ENCODE measurements around the gene SELPLG.
"Not testable (repeated sequence)": the region's sequence is repeated elsewhere in the genome, so short reads cannot be mapped to it uniquely, and the experiment has no call there.

The SELPLG gene

DNA sequence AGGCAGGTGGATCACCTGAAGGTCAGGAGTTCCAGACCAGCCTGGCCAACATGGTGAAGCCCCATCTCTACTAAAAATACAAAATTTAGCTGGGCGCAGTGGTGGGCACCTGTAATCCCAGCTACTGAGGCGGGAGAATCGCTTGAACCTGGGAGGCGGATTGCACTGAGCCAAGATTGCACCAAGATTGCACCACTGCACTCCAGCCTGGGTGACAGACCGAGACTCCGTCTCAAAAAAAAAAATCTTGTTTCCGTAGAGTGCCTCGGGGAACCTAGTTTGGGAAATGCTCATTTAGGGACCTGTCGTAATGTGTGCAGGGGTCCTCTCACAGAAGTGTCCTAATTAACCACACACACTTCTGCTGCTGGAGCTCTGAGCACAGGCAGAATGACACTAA lies 43.2 kb downstream of the SELPLG start:
- DNase-seq (ENCODE audit: low spot score): not testable (repeated sequence)

- DNase-seq (ENCODE audit: low spot score): no peak
Measured at GRCh38 chr12:108589840-108590229, 43.9 kb downstream of the SELPLG start.

GRCh38 chr12:108589028-108589839 lies 44.5 kb downstream of the SELPLG start:
- no peak for DNase-seq (ENCODE audit: low spot score)

DNA sequence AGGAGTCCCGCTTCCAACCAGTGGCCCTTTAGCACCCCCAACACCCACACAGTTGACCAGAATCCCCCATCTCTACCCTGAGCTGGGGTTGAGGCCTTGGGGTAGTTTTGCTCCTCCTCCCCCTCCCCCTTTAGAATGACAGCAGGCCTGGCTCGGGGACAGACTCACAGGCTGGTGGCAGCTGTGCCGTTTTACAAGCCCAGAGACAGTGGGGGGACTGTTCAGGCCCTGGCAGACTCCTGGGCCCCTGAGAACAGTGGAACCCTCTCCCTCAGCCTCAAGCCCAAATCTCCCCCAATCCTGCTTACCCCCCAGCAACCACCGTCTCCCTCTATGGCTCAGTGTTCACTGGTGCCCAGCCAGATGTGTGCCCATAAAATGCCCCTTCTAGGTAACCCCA lies 45.9 kb downstream of the SELPLG start:
- DNase-seq (ENCODE audit: low spot score): peak; percentile 86

DNA sequence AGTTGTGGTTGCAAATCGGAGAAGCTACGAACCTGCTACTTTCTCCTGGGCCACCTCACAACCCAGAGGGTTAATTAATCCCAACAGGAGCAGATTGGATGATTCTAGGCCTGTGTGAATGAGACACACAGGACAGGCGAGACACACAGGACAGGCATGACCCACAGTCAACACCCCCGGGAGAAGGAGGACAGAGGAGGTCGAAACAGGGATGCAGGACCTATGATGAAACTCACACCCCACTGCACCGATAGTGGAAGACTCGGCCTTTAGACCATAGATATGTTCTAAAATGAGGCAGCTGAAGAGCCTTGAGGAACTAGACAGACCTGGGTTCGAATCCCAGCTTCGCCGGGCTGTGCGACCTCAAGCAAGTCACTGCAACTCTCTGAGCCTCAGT lies 47.4 kb downstream of the SELPLG start:
- DNase-seq (ENCODE audit: low spot score): no peak

GRCh38 chr12:108585864-108586263 lies 47.8 kb downstream of the SELPLG start:
- no peak for DNase-seq (ENCODE audit: low spot score)

GRCh38 chr12:108584456-108585065 lies 49.1 kb downstream of the SELPLG start:
- DNase-seq (ENCODE audit: low spot score): no peak

GRCh38 chr12:108583991-108584390 lies 49.7 kb downstream of the SELPLG start:
- DNase-seq (ENCODE audit: low spot score): no peak

- no peak for DNase-seq (ENCODE audit: low spot score)
Measured at GRCh38 chr12:108582978-108583770, 50.5 kb downstream of the SELPLG start.

GRCh38 chr12:108582509-108582908 lies 51.2 kb downstream of the SELPLG start:
- DNase-seq (ENCODE audit: low spot score): no peak

DNA sequence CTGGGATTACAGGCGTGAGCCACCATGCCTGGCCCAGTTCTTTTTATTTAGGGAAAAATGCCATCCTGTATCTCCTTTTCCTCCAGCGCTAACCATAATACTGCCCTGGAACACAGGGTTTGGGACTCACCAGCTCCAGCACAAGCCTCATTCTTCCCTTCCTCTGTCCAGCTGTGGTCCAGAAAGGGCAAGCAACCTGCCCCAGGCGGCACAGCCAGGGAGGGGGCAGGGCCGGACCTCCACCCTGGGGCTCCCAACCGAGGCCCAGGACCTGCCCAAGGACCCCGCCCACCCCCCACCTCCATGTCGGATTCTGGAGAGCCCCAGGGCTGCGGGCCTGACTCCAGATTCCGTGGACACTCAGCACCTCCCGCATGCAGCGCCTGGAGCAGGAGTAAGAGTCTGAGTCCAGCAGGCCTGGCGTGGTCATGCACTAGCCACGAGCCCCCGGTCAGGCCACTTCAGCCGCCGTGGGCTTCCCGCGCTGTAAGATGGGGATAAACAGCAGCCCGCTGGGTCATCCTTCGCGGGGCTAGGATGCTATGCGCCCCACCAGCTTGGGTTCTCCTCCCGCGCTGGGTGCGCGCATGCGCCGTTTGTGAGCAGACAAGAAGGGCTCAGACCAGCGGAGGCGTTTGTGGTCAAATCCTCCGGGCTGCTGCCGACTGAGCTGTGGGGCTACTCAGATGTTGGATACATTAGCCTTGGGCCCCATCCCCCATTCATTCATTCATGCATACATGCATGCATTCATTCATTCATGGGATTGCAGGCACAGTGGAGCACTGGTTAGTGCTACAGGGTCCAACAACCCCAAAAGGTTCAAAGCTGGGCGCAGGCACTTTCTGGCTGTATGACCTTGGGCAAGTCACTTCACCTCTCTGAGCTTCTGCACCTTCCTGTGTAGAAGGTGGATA lies 52.1 kb downstream of the SELPLG start:
- DNase-seq (ENCODE audit: low spot score): no peak

DNA sequence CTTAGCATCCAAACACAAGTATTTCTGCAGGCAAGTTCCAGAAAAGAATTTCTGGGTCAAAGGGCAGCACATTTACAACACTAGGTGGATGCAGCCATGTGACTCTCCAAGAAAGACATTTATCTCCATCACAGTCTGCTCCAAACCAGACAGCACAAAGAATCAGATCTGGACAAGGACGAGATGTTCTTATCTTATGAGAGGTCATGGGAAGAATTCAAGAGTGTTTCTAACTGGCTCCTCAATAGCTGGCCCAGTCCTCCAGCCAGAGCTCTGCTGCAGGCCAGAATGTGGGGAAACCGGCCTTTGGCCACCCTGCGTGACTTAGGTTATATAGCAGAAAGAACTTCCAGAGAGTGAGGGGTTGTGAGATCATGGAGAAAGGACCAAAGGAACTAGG lies 53.2 kb downstream of the SELPLG start:
- DNase-seq (ENCODE audit: low spot score): no peak

DNA sequence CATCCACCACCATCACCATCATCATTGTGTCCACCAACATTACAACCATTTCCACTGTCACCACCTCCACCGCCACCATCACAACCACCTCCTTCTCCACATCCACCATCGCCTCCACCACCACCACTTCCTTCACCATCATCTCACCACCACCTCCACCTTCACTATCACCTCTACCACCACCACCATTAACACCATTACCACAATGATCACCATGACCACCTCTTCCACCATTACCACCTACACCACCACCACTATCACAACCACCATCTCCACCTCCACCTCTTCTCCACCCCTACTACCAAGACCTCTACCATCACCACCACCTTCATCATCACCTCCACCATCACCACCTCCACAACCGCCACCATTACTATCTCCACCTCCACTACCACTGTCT lies 54.9 kb downstream of the SELPLG start:
- DNase-seq (ENCODE audit: low spot score): no peak

GRCh38 chr12:108578264-108578663 lies 55.4 kb downstream of the SELPLG start:
- no peak for DNase-seq (ENCODE audit: low spot score)

GRCh38 chr12:108577458-108577857 lies 56.2 kb downstream of the SELPLG start:
- DNase-seq (ENCODE audit: low spot score): no peak

DNA sequence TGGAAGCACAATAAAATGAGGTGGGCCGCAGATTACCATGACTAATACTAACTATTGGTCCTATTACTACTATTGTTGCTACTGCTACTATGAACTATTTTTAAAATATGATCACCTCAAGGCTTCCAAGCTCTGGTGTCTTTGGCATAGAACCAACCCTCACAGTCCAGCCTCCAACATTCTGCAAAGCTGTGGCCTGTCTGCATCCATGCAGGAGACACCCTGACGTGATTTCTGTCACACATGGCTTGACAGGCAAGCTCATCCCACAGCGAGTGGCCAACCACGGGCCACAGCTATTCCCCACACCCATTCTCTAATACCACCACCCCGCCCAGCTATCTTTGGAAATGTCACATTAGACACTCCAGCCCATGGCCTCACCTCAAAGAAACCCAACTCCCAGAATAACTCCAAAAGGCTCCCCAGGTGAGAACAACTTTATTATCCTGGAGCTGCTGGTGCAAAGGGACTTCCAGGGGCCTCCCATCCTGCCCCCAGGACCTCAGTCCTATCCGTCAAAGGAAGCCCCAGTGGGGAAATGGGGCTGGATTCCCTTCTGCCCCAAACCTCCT lies 56.9 kb downstream of the SELPLG start:
- DNase-seq (ENCODE audit: low spot score): no peak

DNA sequence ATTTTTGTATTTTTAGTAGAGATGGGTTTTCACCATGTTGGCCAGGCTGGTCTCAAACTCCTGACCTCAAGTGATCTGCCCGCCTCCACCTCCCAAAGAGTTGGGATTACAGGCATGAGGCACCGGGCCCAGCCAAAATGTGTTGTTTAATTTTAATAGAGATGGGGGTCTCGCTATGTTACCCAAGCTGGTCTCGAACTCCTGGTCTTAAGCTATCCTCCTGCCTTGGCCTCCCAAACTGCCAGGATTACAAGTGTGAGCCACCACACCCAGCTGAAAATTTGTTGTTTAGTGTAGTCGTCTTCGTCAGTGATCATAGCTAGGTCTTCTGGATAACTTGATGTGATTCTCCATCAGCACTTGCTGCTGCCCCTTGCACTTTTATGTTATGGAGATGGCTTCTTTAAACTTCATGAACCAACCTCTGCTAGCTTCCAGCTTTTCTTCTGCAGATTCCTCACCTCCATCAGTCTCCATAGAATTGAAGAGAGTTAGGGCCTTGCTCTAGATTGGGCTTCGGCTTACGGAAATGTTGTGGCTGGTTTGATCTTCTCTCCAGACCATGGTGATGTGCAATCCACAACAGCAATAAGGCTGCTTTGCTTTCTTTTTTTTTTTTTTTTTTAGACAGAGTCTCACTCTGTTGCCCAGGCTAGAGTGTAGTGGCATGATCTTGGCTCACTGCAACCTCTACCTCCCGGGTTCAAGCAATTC lies 58.3 kb downstream of the SELPLG start:
- no peak for DNase-seq (ENCODE audit: low spot score)

DNA sequence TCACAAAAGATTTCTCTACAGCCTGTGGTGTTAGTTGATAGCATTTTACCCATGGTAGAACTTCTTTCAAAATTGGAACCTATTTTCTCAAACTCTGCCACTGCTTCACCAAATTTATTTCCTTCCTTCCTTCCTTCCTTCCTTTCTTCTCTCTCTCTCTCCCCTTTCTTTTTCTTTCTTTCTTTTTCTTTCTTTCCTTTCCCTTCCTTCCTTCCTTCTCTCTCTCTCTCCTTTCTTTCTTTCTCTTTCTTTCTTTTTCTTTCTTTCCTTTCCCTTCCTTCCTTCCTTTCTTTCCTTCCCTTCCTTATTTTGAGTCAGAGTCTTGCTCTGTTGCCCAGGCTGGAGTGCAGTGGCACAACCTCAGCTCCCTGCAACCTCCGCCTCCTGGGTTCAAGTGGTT lies 59.4 kb downstream of the SELPLG start:
- not testable (repeated sequence) for DNase-seq (ENCODE audit: low spot score)

DNA sequence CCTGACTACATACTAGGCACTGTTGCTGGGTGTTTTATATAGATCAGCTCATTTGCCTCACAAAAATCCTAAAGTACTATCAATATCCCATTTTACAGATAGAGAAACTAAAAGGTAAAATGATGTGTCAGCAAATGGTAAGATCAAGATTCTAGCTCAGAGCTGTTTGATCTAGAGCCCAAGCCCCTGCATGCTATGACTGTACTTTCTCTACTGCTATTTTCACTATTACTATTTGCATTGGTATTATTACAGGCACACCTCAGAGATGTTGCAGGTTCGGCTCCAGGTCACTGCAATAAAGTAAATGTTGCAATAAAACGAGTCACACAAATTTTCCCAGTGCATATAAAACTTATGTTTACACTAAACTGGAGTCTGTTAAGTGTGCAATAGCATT lies 60.4 kb downstream of the SELPLG start:
- no peak for DNase-seq (ENCODE audit: low spot score)

DNA sequence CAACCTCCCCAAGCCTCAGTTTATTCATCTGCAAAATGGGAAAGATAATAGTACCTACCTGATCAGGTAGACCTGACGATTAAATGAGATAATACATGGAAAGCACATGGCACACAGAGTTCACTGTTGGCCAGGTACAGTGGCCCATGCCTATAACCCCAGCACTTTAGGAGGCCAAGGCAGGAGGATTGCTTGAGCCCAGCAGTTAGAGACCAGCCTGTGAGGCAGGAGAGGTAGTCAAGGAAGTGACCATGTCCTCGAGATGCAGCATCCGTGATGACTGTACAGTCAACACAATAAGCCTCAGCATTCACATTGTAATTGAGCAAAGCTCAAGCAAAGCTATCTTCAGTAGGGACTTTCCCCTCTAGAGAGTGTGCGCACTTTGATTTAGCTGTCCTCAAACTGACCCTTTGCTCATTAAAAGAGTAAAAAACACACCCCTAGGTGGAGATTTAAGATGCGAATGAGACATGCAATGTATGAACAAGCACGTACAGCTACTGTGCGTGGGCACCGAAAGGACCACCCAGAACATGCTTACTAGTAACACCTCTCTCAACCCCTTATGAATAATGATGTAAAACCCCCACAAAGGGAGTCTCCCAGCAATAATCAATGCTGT lies 61.4 kb downstream of the SELPLG start:
- DNase-seq (ENCODE audit: low spot score): no peak

Data from Ammon's horn (tissue), 1 donor.